Right atrium auricular region (tissue), 2 donors: ENCODE data around the gene IWS1. TPM values are rescaled to one million over a fixed set of nuclear protein-coding genes. Genes with fewer than 3 reads are reported as not detected.

Experiments
- DNase-seq: peaks from one replicate; pipeline ENCODE4 v3.0.0-alpha.2; 2019; ENCODE audit warnings: low spot score
- H3K27ac ChIP-seq, 2 donors: fragments of 200-600 bp; sonication (generic); 1 replicate in 1 of 2; 2 replicates in 1 of 2; pipeline ENCODE4 v1.5.1; 2016 to 2019
- H3K27me3 ChIP-seq, 2 donors: fragments of 200-600 bp; sonication (generic); one replicate each; pipeline versions ENCODE4 v1.5.1 to v1.6.0; 2017 to 2019
- H3K36me3 ChIP-seq: fragments of 200-600 bp; sonication (generic); one replicate; pipeline ENCODE4 v1.5.1; 2016
- H3K4me1 ChIP-seq, 2 donors: fragments of 200-600 bp; sonication (generic); one replicate each; pipeline versions ENCODE4 v1.5.1 to v1.6.0; 2017 to 2019
- H3K4me3 ChIP-seq, 2 donors: fragments of 200-600 bp; sonication (generic); 1 replicate in 1 of 2; 2 replicates in 1 of 2; pipeline ENCODE4 v1.5.1; 2017 to 2019; ENCODE audit warnings: mild to moderate bottlenecking in 1 of 2, moderate library complexity in 1 of 2
- H3K9me3 ChIP-seq, 2 donors: fragments of 200-600 bp; sonication (generic); one replicate each; pipeline ENCODE4 v1.5.1; 2019
- total RNA-seq, 2 donors: library from RNA; depleted of rRNA; stranded (reverse); fragments of >200 nt; gene quantifications; one replicate each; pipeline ENCODE4 v1.1.0, GENCODE V29; 2016
- TF ChIP-seq, protein P1 (sequence below), 2 donors: fragments of 200-600 bp; sonication (generic); IDR thresholded peaks; one replicate each; pipeline ENCODE4 v1.5.1; 2019; ENCODE audit warnings: antibody characterized with exemption in 2 of 2

IWS1 gene
- total RNA-seq, 2 donors from 2014 or later = 43.3 to 46.4 TPM

- Histone ChIP-seq H3K4me1 (no peaks in the 10 kb centered on the region), H3K27me3 (no peaks in the 10 kb centered on the region)
- TF ChIP-seq, protein P1, sequence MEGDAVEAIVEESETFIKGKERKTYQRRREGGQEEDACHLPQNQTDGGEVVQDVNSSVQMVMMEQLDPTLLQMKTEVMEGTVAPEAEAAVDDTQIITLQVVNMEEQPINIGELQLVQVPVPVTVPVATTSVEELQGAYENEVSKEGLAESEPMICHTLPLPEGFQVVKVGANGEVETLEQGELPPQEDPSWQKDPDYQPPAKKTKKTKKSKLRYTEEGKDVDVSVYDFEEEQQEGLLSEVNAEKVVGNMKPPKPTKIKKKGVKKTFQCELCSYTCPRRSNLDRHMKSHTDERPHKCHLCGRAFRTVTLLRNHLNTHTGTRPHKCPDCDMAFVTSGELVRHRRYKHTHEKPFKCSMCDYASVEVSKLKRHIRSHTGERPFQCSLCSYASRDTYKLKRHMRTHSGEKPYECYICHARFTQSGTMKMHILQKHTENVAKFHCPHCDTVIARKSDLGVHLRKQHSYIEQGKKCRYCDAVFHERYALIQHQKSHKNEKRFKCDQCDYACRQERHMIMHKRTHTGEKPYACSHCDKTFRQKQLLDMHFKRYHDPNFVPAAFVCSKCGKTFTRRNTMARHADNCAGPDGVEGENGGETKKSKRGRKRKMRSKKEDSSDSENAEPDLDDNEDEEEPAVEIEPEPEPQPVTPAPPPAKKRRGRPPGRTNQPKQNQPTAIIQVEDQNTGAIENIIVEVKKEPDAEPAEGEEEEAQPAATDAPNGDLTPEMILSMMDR (IDR thresholded peaks at IDR 0.05) = no peak
These were observed 62.9 kb downstream of the IWS1 start for GRCh38 chr2:127463155-127463991.

GRCh38 chr2:127462461-127462860, 63.8 kb downstream of the IWS1 start:
- TF ChIP-seq, protein P1 (IDR thresholded peaks at IDR 0.05) = no peak
- no peak overlapping the region for H3K4me3 ChIP-seq
- H3K36me3 ChIP-seq = no peaks in the 10 kb centered on the region
- H3K4me1 ChIP-seq = no peaks in the 10 kb centered on the region
- no peak overlapping the region for H3K27ac ChIP-seq
- H3K9me3 ChIP-seq = no peaks in the 10 kb centered on the region
- DNase-seq = no peak
- H3K27me3 ChIP-seq = no peaks in the 10 kb centered on the region

More at GRCh38 chr2:127463155-127463991, 62.9 kb downstream of the IWS1 start:
- Histone ChIP-seq H3K4me3 (no peak overlapping the region), H3K27ac (no peak overlapping the region), H3K9me3 (no peaks in the 10 kb centered on the region), H3K36me3 (no peaks in the 10 kb centered on the region)
- no peak for DNase-seq

- TF ChIP-seq, protein P1 (IDR thresholded peaks at IDR 0.05) = no peak
- Histone ChIP-seq H3K36me3 (peaks cover 5% of the 10 kb centered on the region), H3K4me1 (no peaks in the 10 kb centered on the region), H3K4me3 (no peak overlapping the region), H3K9me3 (no peaks in the 10 kb centered on the region), H3K27ac (no peak overlapping the region), H3K27me3 (no peaks in the 10 kb centered on the region)
- no peak for DNase-seq
These were observed 69.3 kb downstream of the IWS1 start for GRCh38 chr2:127456960-127457359.

- Histone ChIP-seq H3K27me3 (no peaks in the 10 kb centered on the region), H3K27ac (no peak overlapping the region), H3K4me1 (no peaks in the 10 kb centered on the region), H3K9me3 (no peaks in the 10 kb centered on the region), H3K4me3 (no peak overlapping the region), H3K36me3 (peaks cover 5% of the 10 kb centered on the region)
- no peak for DNase-seq
- TF ChIP-seq, protein P1 (IDR thresholded peaks at IDR 0.05) = no peak
These were observed 70.5 kb downstream of the IWS1 start for GRCh38 chr2:127455566-127456493.

GRCh38 chr2:127454595-127455565, 71.4 kb downstream of the IWS1 start:
- Histone ChIP-seq H3K4me3 (no peak overlapping the region), H3K27me3 (no peaks in the 10 kb centered on the region), H3K27ac (no peak overlapping the region), H3K4me1 (no peaks in the 10 kb centered on the region), H3K9me3 (no peaks in the 10 kb centered on the region), H3K36me3 (peaks cover 5% of the 10 kb centered on the region)
- no peak for DNase-seq
- TF ChIP-seq, protein P1 (IDR thresholded peaks at IDR 0.05) = no peak
